Muscle of arm (tissue), 14 donors: ENCODE measurements around the gene RHOU. TPM values are rescaled to one million over a fixed set of nuclear protein-coding genes. Genes with fewer than 3 reads are reported as not detected.
A peak's percentile ranks its signal among the peaks of the same experiment; 100 is the strongest.
"Not testable (repeated sequence)": the region's sequence is repeated elsewhere in the genome, so short reads cannot be mapped to it uniquely, and the experiment has no call there.

Source experiments
- DNase-seq: peaks from one replicate; pipeline ENCODE4 v3.0.0-alpha.2; 2013
- long read RNA-seq, 11 donors: transcript quantifications; one replicate each; lab custom pipeline, GENCODE V29; 2026
- polyA plus RNA-seq, 12 donors: library from polyadenylated mRNA; unstranded; fragments of 120-200 nt; gene quantifications; one replicate each; pipeline ENCODE4 v1.2.1, GENCODE V29; 2013; ENCODE audit not compliant: insufficient read length in 12 of 12

The RHOU gene
- 10 to 100 TPM; 19.0 to 96.2 (median 23.0) TPM for polyA plus RNA-seq
- long read RNA-seq, donor 1, full-length matches to known transcripts, result 20 of 20 reads
- long read RNA-seq, donor 1, partial matches to known transcripts, result 0 of 20 reads
- long read RNA-seq, donor 1, other reads (novel, unspliced or antisense), result 0 of 20 reads
- long read RNA-seq, donor 2, full-length matches to known transcripts, result 8 of 8 reads
- long read RNA-seq, donor 2, partial matches to known transcripts, result 0 of 8 reads
- long read RNA-seq, donor 2, other reads (novel, unspliced or antisense), result 0 of 8 reads
- long read RNA-seq, donor 3, full-length matches to known transcripts, result 8 of 8 reads
- long read RNA-seq, donor 3, partial matches to known transcripts, result 0 of 8 reads
- long read RNA-seq, donor 3, other reads (novel, unspliced or antisense), result 0 of 8 reads
- long read RNA-seq, donor 4, full-length matches to known transcripts, result 9 of 9 reads
- long read RNA-seq, donor 4, partial matches to known transcripts, result 0 of 9 reads
- long read RNA-seq, donor 4, other reads (novel, unspliced or antisense), result 0 of 9 reads
- long read RNA-seq, donor 5, full-length matches to known transcripts, result 14 of 14 reads
- long read RNA-seq, donor 5, partial matches to known transcripts, result 0 of 14 reads
- long read RNA-seq, donor 5, other reads (novel, unspliced or antisense), result 0 of 14 reads
- long read RNA-seq, donor 6, full-length matches to known transcripts, result 2 of 2 reads
- long read RNA-seq, donor 6, partial matches to known transcripts, result 0 of 2 reads
- long read RNA-seq, donor 6, other reads (novel, unspliced or antisense), result 0 of 2 reads
- long read RNA-seq, donor 7, full-length matches to known transcripts, result 2 of 2 reads
- long read RNA-seq, donor 7, partial matches to known transcripts, result 0 of 2 reads
- long read RNA-seq, donor 7, other reads (novel, unspliced or antisense), result 0 of 2 reads
- long read RNA-seq, donor 8, full-length matches to known transcripts, result 7 of 7 reads
- long read RNA-seq, donor 8, partial matches to known transcripts, result 0 of 7 reads
- long read RNA-seq, donor 8, other reads (novel, unspliced or antisense), result 0 of 7 reads
- long read RNA-seq, donor 9, full-length matches to known transcripts, result 6 of 6 reads
- long read RNA-seq, donor 9, partial matches to known transcripts, result 0 of 6 reads
- long read RNA-seq, donor 9, other reads (novel, unspliced or antisense), result 0 of 6 reads
- long read RNA-seq, donor 10, full-length matches to known transcripts, result 4 of 4 reads
- long read RNA-seq, donor 10, partial matches to known transcripts, result 0 of 4 reads
- long read RNA-seq, donor 10, other reads (novel, unspliced or antisense), result 0 of 4 reads
- long read RNA-seq, donor 11, full-length matches to known transcripts, result 11 of 11 reads
- long read RNA-seq, donor 11, partial matches to known transcripts, result 0 of 11 reads
- long read RNA-seq, donor 11, other reads (novel, unspliced or antisense), result 0 of 11 reads

- DNase-seq, result peak; percentile 77
Observed at GRCh38 chr1:228734881-228735801, at the start of gene RHOU. TSS of gene RHOU (plus strand) at chr1:228735479. CDS start at chr1:228735743, 264 bp downstream.

GRCh38 chr1:228687587-228687986 is 47.7 kb upstream of the RHOU start:
- no peak for DNase-seq

DNA sequence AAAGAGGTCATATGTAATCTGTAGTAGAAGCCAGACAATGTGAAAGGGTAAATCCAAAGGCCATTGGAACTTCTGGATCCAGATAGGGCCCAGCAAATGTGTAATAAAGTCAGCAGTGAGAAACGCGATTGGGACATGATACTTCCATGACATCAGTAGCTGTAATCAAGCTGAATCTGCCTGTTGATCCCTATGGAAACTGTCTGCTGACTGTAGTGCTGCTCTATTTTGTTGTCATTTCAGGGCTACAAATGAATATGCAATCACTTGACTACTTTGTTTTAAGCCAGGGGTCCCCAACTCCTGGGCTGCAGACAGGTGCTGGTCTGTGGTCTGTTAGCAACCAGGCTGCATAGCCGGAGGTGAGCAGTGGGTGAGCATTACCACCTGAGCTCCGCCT is 46.0 kb upstream of the RHOU start:
- DNase-seq, result no peak

- DNase-seq, result peak; percentile 32
Observed at GRCh38 chr1:228691211-228691610, 44.1 kb upstream of the RHOU start.

GRCh38 chr1:228691926-228692325 is 43.4 kb upstream of the RHOU start:
- no peak for DNase-seq

- not testable (repeated sequence) for DNase-seq
Observed at GRCh38 chr1:228694447-228694846, 40.8 kb upstream of the RHOU start.

DNA sequence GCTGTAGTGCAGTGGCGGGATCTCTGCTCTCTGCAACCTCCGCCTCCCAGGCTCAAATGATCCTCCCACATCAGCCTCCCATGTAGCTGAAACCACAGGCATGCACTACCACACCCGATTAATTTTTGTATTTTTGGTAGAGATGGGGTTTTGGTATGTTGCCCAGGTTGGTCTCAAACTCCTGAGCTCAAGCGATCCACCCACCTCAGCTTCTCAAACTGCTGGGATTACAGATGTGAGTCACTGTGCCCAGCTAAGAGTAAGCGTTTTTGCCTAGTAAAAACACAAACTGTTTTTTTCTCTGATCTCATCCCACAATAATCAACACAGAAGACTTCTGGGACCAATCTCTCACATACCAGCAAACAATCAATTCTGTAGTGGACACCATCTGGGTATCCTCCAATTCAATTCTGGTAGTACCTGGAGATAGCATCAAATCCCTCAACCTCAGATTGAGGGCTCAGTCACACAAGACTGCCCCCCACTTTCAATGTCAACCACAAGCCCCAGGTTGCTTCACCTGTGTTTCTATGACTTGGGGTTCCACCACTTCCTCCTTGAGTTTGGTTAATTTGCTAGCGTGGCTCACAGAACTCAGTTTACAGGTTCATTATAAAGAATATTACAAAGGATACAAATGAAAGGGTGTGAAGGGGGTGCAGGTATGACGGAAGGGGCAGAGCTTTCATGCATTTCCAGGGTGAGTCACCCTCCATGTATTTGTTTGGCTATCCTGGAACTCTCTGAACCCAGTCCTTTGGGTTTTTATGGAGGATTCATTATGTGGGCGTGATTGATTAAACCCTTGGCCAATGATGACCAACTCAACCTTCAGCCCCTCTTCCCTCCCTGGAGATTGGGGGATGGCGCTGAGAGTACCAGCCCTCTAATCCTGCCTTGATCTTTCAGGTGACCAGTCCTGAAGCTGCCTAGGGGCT is 40.0 kb upstream of the RHOU start:
- DNase-seq, result no peak

- peak; percentile 27 for DNase-seq
Observed at GRCh38 chr1:228697207-228698016, 37.9 kb upstream of the RHOU start.

DNA sequence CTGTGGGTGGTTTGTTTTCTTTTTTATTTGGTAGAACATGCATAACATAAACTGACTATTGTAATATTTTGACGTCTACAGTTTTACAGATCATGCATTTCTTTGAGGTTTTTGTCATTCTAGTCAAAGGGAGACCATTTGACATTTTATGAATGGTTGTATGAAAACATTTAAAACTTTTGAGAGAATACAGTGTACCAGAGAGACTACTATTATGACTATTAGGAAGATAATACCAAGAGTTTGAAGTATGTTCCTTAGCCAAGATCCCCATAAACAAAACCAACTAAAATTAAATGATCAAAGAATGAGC is 37.3 kb upstream of the RHOU start:
- no peak for DNase-seq

DNA sequence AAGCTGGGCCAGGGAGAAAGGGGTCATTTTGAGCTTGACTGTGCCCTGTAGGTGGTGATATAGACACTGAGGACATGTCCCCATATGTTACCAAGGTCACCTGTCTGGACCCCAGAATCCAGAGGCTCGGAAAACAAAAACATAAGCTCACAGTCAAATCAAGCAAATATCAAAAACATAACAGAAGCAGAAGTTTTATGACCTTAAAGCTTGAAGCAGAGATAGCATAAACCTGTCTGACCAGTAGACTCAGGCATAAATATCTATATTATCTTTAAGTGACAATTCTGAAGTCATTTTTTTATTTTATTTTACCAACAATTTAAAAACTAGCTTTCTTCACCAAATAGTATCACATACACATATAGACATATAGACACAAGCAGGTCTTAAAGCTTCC is 32.8 kb upstream of the RHOU start:
- DNase-seq, result no peak

DNA sequence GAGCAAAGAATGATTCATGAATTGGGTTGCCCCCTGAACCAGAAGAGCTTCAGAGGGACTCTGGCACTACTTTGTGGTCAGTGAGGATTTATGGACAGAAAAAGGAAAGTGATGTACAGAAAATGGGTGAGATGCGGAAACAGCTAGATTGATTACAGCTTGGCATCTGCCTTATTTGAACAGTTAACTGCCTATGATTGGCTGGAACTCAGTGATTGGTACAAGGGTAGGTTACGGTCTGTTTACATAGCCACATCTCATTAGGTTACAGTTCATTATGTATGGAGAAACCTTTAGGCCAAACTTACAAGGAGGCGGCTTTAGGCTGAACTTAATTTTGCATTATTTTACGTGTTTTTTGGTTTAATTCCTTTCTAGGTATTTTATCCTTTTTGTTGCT is 29.0 kb upstream of the RHOU start:
- no peak for DNase-seq

GRCh38 chr1:228717081-228717480 is 18.2 kb upstream of the RHOU start:
- no peak for DNase-seq

GRCh38 chr1:228721407-228721806 is 13.9 kb upstream of the RHOU start:
- DNase-seq, result no peak

DNA sequence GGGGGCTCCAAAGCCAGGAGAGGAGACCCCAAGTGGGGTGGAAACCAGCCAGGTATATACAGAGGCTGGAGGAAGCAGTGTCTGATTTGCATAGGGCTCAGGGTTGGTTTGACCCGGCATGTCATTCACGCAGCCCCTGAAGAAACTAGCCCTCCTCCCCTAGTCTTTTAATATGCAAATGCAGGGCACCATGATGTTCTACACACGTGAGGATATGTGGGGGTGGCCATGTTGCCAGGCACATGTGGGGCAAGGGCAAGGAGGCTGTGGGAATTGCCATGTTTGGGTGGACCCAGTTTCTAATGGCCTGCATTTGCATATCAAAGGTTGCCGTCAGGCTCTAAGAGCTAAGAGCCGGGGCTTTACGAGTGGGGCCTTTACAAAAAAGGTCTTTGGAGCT is 12.0 kb upstream of the RHOU start:
- no peak for DNase-seq

- DNase-seq, result no peak
Observed at GRCh38 chr1:228723921-228724320, 11.4 kb upstream of the RHOU start.

DNA sequence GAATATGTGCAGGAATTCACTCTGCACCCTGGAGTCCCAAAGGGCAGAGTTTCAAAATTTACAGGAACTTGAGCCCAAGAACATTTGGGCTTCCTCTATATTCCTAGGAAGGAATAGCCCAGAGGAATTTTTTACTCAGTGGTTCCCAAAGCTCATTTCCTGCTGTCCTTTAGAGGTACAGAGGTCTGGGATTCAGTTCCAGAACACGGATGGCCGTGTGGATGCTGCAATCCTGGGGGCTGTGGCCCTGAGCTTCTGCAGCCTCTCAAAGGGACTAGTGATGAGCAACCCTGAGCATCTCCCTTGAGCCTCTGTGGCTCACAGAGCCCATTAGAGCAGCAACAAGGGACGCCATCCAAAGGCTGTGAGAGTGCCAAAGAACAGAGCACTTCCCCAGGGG is 10.1 kb upstream of the RHOU start:
- no peak for DNase-seq

DNA sequence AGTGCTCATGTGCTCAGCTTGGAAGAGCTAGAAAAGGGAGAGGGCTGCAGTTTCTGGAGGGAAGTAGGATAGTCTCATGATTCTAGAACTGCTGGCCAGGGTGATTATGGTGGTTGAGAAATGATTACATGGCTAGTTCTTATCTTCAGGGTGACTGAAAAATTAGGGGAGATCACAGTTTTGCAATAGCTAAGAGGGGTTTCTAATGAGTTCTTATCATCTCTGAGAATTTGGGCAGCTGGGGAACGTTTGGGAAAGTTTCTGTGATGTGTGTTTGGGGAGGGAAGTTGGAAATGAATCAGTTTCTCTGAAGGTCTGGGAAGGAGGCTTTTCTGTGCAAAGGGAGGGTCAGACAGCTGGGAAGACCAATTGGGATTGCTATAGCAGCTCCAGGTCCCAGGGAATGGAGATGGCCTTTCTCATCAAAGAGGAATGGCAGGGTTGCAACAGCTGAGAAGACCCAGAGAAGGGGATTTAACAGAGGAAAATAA is 7.6 kb upstream of the RHOU start:
- no peak for DNase-seq

GRCh38 chr1:228732426-228732825 is 2.9 kb upstream of the RHOU start:
- no peak for DNase-seq
